H1 (cell line): ENCODE results near the gene CACFD1. TPM values are rescaled to one million over a fixed set of nuclear protein-coding genes. Genes with fewer than 3 reads are reported as not detected.

Experiments used
- CHD1 ChIP-seq: IDR thresholded peaks from 2 replicates; pipeline ENCODE4 v1.6.1; 2012; ENCODE audit warnings: low read depth, low read length, improper control_type of control experiment
- KDM5A ChIP-seq: fragments of 200-600 bp; IDR thresholded peaks from 2 replicates; pipeline ENCODE4 v1.7.1; 2012; ENCODE audit warnings: mild to moderate bottlenecking, low read length, inconsistent platforms, mixed read lengths
- polyA plus RNA-seq, 7 experiments: library from polyadenylated mRNA; depleted of rRNA in 3 of 7; stranded (reverse) in 5 of 7; unstranded in 2 of 7; fragments of >200 nt in 5 of 7; fragments of 200-250 nt in 2 of 7; gene quantifications; 1 replicate in 5 of 7; 2 replicates in 1 of 7; 4 replicates in 1 of 7; pipeline versions ENCODE4 v1.2.1 to v1.2.3, GENCODE V29; 2011 to 2013; ENCODE audit warnings: missing spikeins in 2 of 7, mixed read lengths in 2 of 7
- total RNA-seq: library from RNA; stranded (reverse); fragmentation: NEBNext Ultra II Directional; extraction: Animal tissue kit (Norgen Biotek cat#: 25700); gene quantifications from 2 replicates; pipeline ENCODE4 v1.2.1, GENCODE V29; 2021
- TF ChIP-seq, protein P1 (sequence below), 3 experiments: IDR thresholded peaks; 1 replicate in 2 of 3; 2 replicates in 1 of 3; pipeline versions ENCODE4 v1.5.1 to v1.6.1; 2011; ENCODE audit warnings: low read length in 3 of 3, mild to moderate bottlenecking in 3 of 3, inconsistent platforms in 2 of 3, low read depth in 1 of 3, moderate library complexity in 1 of 3; ENCODE audit not compliant: insufficient read depth in 1 of 3; ENCODE audit errors: control extremely low read depth in 1 of 3

The CACFD1 gene
- total and polyA plus RNA-seq, 2 of the 8 experiments (the other 6 are each of a cell fraction or from before 2014, with no cell fraction given): 13.4 to 15.5 TPM

DNA sequence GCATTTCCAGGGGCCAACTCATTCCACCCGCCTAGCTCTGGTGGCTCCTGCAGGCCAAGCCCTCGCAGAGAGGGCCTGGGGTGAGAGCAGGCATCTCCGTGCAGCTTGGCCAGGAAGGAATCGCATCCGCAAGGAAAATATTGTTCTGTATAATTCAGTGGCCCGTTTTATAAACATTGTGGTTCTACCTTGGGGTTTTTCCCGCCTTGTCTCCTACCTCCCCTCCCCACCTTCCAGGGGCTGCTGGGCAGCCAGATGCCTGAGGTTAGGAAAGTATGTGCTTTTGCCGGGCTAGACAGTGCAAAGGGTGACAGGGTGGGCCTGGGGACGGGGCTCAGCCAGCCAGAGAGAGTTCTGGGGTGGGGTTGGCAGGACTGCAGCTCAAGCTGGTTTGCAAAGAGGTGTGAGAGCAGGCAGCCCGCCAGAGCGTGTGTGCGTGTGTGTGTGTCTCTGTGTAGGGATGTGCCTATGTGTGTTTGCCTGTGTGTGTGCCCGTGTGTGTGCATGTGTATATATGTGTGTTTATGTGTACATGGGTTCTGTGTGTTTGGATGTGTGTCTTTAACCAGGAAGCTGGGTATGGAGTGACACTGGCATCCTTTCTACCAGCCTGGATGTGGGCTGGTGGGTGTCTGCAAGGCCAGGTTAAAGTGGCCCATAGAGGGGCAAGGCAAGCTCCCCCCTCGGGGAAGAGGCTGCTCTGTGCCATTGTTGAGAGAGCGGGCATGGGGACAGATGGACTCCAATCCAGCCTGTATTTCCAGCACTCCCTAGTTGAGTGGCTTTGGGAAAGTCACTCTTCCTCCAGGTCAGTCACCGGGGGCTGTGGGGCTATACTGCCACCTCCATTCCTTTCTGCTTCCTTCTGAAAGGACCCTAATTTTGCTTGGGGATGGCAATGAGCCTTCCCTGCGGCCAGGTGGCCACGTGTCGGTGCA, 29.7 kb downstream of the CACFD1 start (continued):
- TF ChIP-seq, protein P1, sequence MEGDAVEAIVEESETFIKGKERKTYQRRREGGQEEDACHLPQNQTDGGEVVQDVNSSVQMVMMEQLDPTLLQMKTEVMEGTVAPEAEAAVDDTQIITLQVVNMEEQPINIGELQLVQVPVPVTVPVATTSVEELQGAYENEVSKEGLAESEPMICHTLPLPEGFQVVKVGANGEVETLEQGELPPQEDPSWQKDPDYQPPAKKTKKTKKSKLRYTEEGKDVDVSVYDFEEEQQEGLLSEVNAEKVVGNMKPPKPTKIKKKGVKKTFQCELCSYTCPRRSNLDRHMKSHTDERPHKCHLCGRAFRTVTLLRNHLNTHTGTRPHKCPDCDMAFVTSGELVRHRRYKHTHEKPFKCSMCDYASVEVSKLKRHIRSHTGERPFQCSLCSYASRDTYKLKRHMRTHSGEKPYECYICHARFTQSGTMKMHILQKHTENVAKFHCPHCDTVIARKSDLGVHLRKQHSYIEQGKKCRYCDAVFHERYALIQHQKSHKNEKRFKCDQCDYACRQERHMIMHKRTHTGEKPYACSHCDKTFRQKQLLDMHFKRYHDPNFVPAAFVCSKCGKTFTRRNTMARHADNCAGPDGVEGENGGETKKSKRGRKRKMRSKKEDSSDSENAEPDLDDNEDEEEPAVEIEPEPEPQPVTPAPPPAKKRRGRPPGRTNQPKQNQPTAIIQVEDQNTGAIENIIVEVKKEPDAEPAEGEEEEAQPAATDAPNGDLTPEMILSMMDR (IDR thresholded peaks at IDR 0.05; ENCODE audit: control extremely low read depth in 1 of 3, insufficient read depth in 1 of 3, low read depth in 1 of 3, low read length in 3 of 3): no peak
- TF ChIP-seq CHD1 (no peak), KDM5A (no peak)
- TF ChIP-seq, all 59 proteins: peak for 0
